ENCODE data around the gene PRKAB2.
"Not testable (repeated sequence)": the region's sequence is repeated elsewhere in the genome, so short reads cannot be mapped to it uniquely, and the experiment has no call there.

DNA sequence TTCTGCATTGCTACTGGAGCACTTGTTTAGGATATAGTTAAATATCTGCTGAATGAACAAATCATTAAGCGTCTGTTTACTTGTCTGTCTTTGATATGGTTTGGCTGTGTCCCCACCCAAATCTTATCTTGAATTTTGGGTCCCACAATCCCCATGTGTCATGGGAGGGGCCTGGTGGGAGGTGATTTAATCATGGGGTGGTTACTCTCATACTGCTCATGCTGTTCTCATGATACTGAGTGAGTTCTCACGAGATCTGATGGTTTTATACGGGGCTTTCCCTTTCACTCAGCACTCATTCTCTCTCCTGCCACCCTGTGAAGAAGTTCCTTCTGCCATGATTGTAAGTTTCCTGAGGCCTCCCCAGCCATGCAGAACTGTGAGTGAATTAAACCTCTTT is 25.1 kb upstream of the PRKAB2 start:
- TF ChIP-seq, protein P1, sequence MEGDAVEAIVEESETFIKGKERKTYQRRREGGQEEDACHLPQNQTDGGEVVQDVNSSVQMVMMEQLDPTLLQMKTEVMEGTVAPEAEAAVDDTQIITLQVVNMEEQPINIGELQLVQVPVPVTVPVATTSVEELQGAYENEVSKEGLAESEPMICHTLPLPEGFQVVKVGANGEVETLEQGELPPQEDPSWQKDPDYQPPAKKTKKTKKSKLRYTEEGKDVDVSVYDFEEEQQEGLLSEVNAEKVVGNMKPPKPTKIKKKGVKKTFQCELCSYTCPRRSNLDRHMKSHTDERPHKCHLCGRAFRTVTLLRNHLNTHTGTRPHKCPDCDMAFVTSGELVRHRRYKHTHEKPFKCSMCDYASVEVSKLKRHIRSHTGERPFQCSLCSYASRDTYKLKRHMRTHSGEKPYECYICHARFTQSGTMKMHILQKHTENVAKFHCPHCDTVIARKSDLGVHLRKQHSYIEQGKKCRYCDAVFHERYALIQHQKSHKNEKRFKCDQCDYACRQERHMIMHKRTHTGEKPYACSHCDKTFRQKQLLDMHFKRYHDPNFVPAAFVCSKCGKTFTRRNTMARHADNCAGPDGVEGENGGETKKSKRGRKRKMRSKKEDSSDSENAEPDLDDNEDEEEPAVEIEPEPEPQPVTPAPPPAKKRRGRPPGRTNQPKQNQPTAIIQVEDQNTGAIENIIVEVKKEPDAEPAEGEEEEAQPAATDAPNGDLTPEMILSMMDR (conservative IDR thresholded peaks at IDR 0.05 in 1 of 2, IDR thresholded peaks at IDR 0.05 in 1 of 2; ENCODE audit: extremely low read depth in 1 of 2, insufficient read depth in 1 of 2, low read depth in 1 of 2, low read length in 2 of 2): not testable (repeated sequence)
- TF ChIP-seq EZH2 (IDR thresholded peaks at IDR 0.05; ENCODE audit: borderline replicate concordance, low read length): not testable (repeated sequence)
